Mucosa of gallbladder (tissue), 1 donor: ENCODE measurements around the gene NIM1K. TPM values are rescaled to one million over a fixed set of nuclear protein-coding genes. Genes with fewer than 3 reads are reported as not detected.
A peak's percentile ranks its signal among the peaks of the same experiment; 100 is the strongest.
"Not testable (repeated sequence)": the region's sequence is repeated elsewhere in the genome, so short reads cannot be mapped to it uniquely, and the experiment has no call there.

Experiments
- DNase-seq: peaks from one replicate; pipeline ENCODE4 v3.0.0-alpha.2; 2020; ENCODE audit warnings: low spot score
- total RNA-seq: library from RNA; stranded (reverse); gene quantifications from one replicate; pipeline ENCODE4 v1.2.1, GENCODE V29; 2021
- donor health status: DM: no; HTN: no; CAD: no.

NIM1K gene
- total RNA-seq, 1 donor from 2014 or later = 0.26 TPM

GRCh38 chr5:43279548-43280274 is 87.7 kb downstream of the NIM1K start:
- DNase-seq = no peak

GRCh38 chr5:43281840-43282658 is 90.0 kb downstream of the NIM1K start:
- no peak for DNase-seq

- DNase-seq = no peak
Observed at GRCh38 chr5:43286623-43287022, 94.6 kb downstream of the NIM1K start.

- no peak for DNase-seq
Observed at GRCh38 chr5:43287493-43287892, 95.5 kb downstream of the NIM1K start.

GRCh38 chr5:43288269-43288831 is 96.3 kb downstream of the NIM1K start:
- no peak for DNase-seq

- no peak for DNase-seq
Observed at GRCh38 chr5:43290726-43291125, 98.7 kb downstream of the NIM1K start.

GRCh38 chr5:43294226-43294625 is 102.2 kb downstream of the NIM1K start:
- no peak for DNase-seq

- no peak for DNase-seq
Observed at GRCh38 chr5:43295202-43295601, 103.2 kb downstream of the NIM1K start.

- DNase-seq = no peak
Observed at GRCh38 chr5:43296835-43297234, 104.8 kb downstream of the NIM1K start.

- DNase-seq = no peak
Observed at GRCh38 chr5:43298443-43298842, 106.4 kb downstream of the NIM1K start.

- DNase-seq = no peak
Observed at GRCh38 chr5:43300112-43300511, 108.1 kb downstream of the NIM1K start.

GRCh38 chr5:43301653-43302091 is 109.6 kb downstream of the NIM1K start:
- DNase-seq = no peak

- DNase-seq = no peak
Observed at GRCh38 chr5:43302481-43302880, 110.5 kb downstream of the NIM1K start.

- no peak for DNase-seq
Observed at GRCh38 chr5:43303242-43303641, 111.2 kb downstream of the NIM1K start.

GRCh38 chr5:43304525-43304924 is 112.5 kb downstream of the NIM1K start:
- DNase-seq = no peak

- no peak for DNase-seq
Observed at GRCh38 chr5:43305948-43306565, 114.0 kb downstream of the NIM1K start.

GRCh38 chr5:43306954-43307353 is 114.9 kb downstream of the NIM1K start:
- not testable (repeated sequence) for DNase-seq

GRCh38 chr5:43309122-43309521 is 117.1 kb downstream of the NIM1K start:
- no peak for DNase-seq

GRCh38 chr5:43309637-43310036 is 117.6 kb downstream of the NIM1K start:
- no peak for DNase-seq

- no peak for DNase-seq
Observed at GRCh38 chr5:43312076-43312661, 120.1 kb downstream of the NIM1K start.

- DNase-seq = peak; percentile 13
Observed at GRCh38 chr5:43312699-43313034, 120.6 kb downstream of the NIM1K start.
